ENCODE measurements around the gene KNSTRN.

DNA sequence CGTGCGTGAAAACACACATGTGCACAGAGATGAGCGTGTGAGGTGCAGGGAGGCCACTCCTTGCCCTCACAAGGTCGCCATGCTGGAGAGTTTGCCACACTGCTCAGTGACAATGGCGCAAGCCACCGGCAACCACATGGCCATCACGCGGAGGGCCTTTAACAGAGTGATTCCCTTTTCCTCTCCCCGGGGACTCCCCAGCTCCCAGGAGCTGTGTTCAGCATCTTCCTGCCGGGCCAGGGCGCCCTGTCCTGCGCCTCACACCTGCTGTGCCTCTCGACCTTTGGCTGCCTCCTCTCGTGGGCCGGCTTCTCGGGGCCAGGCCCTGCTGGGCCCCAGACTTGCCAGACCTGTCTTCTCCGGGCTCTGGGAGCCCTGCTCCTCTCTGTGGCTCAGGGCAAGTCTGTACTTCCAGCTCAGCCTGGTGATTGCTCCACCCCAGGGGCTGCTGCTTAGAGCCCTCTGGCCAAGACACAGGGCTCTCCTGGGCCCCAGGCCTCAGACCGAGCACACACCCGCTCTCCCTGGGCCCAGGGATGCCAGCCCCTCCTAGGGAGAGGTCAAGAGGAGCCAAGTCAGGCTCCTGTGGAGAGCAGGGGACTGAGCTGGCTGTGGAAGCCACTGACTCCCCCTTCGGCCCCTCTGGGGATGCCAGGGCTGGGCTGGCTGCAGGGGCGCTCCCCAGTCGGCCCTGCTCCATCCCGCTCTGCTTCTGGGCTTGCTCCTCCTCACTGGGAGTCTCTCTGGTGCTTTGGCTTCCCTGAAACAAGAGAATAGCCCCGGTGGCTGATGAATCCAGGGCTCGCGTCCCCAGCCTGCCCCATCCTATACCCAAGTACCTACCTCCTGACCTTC, 47.4 kb upstream of the KNSTRN start:
- TF ChIP-seq EGR1 (IDR thresholded peaks at IDR 0.05): no peak
- TF ChIP-seq, protein P1, sequence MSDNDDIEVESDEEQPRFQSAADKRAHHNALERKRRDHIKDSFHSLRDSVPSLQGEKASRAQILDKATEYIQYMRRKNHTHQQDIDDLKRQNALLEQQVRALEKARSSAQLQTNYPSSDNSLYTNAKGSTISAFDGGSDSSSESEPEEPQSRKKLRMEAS (IDR thresholded peaks at IDR 0.05): peak; percentile 45; the same call in 1 of the 2 replicates
- TF ChIP-seq RAD21 (IDR thresholded peaks at IDR 0.05; ENCODE audit: low read depth): no peak
- no peak for TF ChIP-seq YY1 (IDR thresholded peaks at IDR 0.05; ENCODE audit: low read depth)
- TF ChIP-seq TAF1 (IDR thresholded peaks at IDR 0.05; ENCODE audit: low read depth): no peak
- TF ChIP-seq EP300 (IDR thresholded peaks at IDR 0.05; ENCODE audit: borderline replicate concordance): no peak
- no peak for TF ChIP-seq FOXM1 (IDR thresholded peaks at IDR 0.05; ENCODE audit: borderline replicate concordance, low read depth)
- TF ChIP-seq, protein P2, sequence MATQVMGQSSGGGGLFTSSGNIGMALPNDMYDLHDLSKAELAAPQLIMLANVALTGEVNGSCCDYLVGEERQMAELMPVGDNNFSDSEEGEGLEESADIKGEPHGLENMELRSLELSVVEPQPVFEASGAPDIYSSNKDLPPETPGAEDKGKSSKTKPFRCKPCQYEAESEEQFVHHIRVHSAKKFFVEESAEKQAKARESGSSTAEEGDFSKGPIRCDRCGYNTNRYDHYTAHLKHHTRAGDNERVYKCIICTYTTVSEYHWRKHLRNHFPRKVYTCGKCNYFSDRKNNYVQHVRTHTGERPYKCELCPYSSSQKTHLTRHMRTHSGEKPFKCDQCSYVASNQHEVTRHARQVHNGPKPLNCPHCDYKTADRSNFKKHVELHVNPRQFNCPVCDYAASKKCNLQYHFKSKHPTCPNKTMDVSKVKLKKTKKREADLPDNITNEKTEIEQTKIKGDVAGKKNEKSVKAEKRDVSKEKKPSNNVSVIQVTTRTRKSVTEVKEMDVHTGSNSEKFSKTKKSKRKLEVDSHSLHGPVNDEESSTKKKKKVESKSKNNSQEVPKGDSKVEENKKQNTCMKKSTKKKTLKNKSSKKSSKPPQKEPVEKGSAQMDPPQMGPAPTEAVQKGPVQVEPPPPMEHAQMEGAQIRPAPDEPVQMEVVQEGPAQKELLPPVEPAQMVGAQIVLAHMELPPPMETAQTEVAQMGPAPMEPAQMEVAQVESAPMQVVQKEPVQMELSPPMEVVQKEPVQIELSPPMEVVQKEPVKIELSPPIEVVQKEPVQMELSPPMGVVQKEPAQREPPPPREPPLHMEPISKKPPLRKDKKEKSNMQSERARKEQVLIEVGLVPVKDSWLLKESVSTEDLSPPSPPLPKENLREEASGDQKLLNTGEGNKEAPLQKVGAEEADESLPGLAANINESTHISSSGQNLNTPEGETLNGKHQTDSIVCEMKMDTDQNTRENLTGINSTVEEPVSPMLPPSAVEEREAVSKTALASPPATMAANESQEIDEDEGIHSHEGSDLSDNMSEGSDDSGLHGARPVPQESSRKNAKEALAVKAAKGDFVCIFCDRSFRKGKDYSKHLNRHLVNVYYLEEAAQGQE (IDR thresholded peaks at IDR 0.05; ENCODE audit: low read depth): no peak
- TF ChIP-seq CREB1 (IDR thresholded peaks at IDR 0.05; ENCODE audit: low read depth): no peak
